ENCODE results near the gene ETV7. TPM values are rescaled to one million over a fixed set of nuclear protein-coding genes. Genes with fewer than 3 reads are reported as not detected.

The ETV7 gene
- total and polyA plus RNA-seq, 2 of the 13 experiments (the other 11 are each of a cell fraction or from before 2014, with no cell fraction given), result not detected

DNA sequence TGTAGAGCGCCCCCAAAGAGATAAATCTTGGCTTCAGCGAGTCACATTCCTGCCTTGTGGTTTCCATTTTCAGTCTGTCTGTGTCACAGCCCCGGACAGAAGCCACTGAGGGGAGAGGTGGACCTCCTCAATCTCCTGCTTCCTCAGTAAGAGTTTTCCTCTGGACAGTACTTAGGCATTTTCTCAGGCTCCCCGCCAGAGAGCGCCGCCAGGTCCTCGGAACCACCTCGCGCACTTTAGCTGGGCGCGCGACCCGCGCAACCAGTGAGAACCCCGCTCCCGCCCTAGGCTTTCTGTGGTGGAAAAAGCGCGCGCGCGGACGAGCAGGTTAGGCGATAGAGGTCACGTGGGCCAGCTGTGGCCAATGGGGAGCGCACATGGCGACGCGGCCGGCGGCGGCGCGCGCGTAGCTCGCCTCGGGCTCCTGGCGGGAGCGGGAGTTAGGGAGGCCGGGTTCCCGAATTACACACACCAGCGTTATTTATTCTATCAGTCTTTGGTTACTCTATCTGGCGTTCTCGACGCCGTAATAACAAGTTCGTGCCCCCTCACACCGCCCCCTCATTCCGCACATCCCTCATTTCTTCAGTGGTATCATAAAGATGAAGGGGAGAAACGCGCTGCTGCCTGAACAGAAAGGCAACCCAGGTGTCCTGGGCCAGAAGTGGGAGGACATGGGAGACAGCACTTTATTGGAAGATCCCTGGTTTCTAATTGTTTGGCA lies 35.8 kb upstream of the ETV7 start (continued):
- TF ChIP-seq, protein P1, sequence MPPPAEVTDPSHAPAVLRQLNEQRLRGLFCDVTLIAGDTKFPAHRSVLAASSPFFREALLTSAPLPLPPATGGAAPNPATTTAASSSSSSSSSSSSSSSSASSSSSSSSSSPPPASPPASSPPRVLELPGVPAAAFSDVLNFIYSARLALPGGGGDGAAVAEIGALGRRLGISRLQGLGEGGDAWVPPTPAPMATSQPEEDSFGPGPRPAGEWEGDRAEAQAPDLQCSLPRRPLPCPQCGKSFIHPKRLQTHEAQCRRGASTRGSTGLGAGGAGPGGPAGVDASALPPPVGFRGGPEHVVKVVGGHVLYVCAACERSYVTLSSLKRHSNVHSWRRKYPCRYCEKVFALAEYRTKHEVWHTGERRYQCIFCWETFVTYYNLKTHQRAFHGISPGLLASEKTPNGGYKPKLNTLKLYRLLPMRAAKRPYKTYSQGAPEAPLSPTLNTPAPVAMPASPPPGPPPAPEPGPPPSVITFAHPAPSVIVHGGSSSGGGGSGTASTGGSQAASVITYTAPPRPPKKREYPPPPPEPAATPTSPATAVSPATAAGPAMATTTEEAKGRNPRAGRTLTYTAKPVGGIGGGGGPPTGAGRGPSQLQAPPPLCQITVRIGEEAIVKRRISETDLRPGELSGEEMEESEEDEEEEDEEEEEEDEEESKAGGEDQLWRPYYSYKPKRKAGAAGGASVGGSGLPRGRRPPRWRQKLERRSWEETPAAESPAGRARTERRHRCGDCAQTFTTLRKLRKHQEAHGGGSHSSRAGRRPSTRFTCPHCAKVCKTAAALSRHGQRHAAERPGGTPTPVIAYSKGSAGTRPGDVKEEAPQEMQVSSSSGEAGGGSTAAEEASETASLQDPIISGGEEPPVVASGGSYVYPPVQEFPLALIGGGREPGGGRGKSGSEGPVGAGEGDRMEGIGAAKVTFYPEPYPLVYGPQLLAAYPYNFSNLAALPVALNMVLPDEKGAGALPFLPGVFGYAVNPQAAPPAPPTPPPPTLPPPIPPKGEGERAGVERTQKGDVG (CRISPR knock-in tag; IDR thresholded peaks at IDR 0.05; ENCODE audit: borderline replicate concordance), result no peak
- peak; percentile 88 for TF ChIP-seq NFYB (CRISPR knock-in tag; IDR thresholded peaks at IDR 0.05)
- peak; percentile 94; the same call in 1 of the 2 replicates for TF ChIP-seq SMYD3 (CRISPR knock-in tag; IDR thresholded peaks at IDR 0.05)
- peak; percentile 26; the same call in 1 of the 2 replicates for TF ChIP-seq SP140L (CRISPR knock-in tag; IDR thresholded peaks at IDR 0.05; ENCODE audit: borderline replicate concordance)
- TF ChIP-seq ZSCAN31 (CRISPR knock-in tag; IDR thresholded peaks at IDR 0.05; ENCODE audit: low read depth), result peak; percentile 68; the same call in 1 of the 2 replicates
- TF ChIP-seq, protein P2, sequence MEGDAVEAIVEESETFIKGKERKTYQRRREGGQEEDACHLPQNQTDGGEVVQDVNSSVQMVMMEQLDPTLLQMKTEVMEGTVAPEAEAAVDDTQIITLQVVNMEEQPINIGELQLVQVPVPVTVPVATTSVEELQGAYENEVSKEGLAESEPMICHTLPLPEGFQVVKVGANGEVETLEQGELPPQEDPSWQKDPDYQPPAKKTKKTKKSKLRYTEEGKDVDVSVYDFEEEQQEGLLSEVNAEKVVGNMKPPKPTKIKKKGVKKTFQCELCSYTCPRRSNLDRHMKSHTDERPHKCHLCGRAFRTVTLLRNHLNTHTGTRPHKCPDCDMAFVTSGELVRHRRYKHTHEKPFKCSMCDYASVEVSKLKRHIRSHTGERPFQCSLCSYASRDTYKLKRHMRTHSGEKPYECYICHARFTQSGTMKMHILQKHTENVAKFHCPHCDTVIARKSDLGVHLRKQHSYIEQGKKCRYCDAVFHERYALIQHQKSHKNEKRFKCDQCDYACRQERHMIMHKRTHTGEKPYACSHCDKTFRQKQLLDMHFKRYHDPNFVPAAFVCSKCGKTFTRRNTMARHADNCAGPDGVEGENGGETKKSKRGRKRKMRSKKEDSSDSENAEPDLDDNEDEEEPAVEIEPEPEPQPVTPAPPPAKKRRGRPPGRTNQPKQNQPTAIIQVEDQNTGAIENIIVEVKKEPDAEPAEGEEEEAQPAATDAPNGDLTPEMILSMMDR (CRISPR knock-in tag; IDR thresholded peaks at IDR 0.05), result peak; percentile 98
- peak; percentile 75; the same call in 1 of the 2 replicates for TF ChIP-seq ZNF235 (CRISPR knock-in tag; IDR thresholded peaks at IDR 0.05; ENCODE audit: borderline replicate concordance)
- TF ChIP-seq, protein P3, sequence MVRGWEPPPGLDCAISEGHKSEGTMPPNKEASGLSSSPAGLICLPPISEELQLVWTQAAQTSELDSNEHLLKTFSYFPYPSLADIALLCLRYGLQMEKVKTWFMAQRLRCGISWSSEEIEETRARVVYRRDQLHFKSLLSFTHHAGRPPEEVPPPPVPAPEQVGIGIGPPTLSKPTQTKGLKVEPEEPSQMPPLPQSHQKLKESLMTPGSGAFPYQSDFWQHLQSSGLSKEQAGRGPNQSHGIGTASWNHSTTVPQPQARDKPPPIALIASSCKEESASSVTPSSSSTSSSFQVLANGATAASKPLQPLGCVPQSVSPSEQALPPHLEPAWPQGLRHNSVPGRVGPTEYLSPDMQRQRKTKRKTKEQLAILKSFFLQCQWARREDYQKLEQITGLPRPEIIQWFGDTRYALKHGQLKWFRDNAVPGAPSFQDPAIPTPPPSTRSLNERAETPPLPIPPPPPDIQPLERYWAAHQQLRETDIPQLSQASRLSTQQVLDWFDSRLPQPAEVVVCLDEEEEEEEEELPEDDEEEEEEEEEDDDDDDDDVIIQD (CRISPR knock-in tag; IDR thresholded peaks at IDR 0.05; ENCODE audit: low read depth), result peak; percentile 70; the same call in 1 of the 2 replicates
- TF ChIP-seq POLR2A (IDR thresholded peaks at IDR 0.05; ENCODE audit: insufficient read depth in 1 of 2, low read depth in 2 of 2, low read length in 2 of 2), result peak; percentile 43 to 75; a peak in 3 of 4 replicates
- TF ChIP-seq CBFB (CRISPR knock-in tag; IDR thresholded peaks at IDR 0.05), result peak; percentile 78; the same call in 1 of the 2 replicates
- TF ChIP-seq, protein P4, sequence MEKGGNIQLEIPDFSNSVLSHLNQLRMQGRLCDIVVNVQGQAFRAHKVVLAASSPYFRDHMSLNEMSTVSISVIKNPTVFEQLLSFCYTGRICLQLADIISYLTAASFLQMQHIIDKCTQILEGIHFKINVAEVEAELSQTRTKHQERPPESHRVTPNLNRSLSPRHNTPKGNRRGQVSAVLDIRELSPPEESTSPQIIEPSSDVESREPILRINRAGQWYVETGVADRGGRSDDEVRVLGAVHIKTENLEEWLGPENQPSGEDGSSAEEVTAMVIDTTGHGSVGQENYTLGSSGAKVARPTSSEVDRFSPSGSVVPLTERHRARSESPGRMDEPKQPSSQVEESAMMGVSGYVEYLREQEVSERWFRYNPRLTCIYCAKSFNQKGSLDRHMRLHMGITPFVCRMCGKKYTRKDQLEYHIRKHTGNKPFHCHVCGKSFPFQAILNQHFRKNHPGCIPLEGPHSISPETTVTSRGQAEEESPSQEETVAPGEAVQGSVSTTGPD (CRISPR knock-in tag; IDR thresholded peaks at IDR 0.05), result peak; percentile 27; the same call in 1 of the 2 replicates
- no peak for TF ChIP-seq SMAD9 (CRISPR knock-in tag; IDR thresholded peaks at IDR 0.05)
- no peak for TF ChIP-seq CBX2 (IDR thresholded peaks at IDR 0.05; ENCODE audit: low read depth, low read length)
- peak; percentile 15; the same call in 1 of the 2 replicates for TF ChIP-seq CBX2 (CRISPR knock-in tag; IDR thresholded peaks at IDR 0.05; ENCODE audit: low read depth)
- peak; percentile 70 for TF ChIP-seq FOSL2 (CRISPR knock-in tag; IDR thresholded peaks at IDR 0.05)
- TF ChIP-seq, protein P5, sequence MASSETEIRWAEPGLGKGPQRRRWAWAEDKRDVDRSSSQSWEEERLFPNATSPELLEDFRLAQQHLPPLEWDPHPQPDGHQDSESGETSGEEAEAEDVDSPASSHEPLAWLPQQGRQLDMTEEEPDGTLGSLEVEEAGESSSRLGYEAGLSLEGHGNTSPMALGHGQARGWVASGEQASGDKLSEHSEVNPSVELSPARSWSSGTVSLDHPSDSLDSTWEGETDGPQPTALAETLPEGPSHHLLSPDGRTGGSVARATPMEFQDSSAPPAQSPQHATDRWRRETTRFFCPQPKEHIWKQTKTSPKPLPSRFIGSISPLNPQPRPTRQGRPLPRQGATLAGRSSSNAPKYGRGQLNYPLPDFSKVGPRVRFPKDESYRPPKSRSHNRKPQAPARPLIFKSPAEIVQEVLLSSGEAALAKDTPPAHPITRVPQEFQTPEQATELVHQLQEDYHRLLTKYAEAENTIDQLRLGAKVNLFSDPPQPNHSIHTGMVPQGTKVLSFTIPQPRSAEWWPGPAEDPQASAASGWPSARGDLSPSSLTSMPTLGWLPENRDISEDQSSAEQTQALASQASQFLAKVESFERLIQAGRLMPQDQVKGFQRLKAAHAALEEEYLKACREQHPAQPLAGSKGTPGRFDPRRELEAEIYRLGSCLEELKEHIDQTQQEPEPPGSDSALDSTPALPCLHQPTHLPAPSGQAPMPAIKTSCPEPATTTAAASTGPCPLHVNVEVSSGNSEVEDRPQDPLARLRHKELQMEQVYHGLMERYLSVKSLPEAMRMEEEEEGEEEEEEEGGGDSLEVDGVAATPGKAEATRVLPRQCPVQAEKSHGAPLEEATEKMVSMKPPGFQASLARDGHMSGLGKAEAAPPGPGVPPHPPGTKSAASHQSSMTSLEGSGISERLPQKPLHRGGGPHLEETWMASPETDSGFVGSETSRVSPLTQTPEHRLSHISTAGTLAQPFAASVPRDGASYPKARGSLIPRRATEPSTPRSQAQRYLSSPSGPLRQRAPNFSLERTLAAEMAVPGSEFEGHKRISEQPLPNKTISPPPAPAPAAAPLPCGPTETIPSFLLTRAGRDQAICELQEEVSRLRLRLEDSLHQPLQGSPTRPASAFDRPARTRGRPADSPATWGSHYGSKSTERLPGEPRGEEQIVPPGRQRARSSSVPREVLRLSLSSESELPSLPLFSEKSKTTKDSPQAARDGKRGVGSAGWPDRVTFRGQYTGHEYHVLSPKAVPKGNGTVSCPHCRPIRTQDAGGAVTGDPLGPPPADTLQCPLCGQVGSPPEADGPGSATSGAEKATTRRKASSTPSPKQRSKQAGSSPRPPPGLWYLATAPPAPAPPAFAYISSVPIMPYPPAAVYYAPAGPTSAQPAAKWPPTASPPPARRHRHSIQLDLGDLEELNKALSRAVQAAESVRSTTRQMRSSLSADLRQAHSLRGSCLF (CRISPR knock-in tag; IDR thresholded peaks at IDR 0.05; ENCODE audit: borderline replicate concordance), result no peak
